K562 (cell line): ENCODE data around the gene MYO18A. TPM values are rescaled to one million over a fixed set of nuclear protein-coding genes. Genes with fewer than 3 reads are reported as not detected.

Source experiments
- ATAC-seq: fragments of 200-7000 bp; cut with Tn5 transposase; 3 replicates; pipeline ENCODE4 v1.9.1; 2020; ENCODE audit warnings: moderate library complexity
- Bru-seq: library from RNA; stranded (reverse); fragments of 400-500 nt; gene quantifications from one replicate; lab custom pipeline; 2021; lab: Mats Ljungman, UMichigan
- BruChase-seq, 2 experiments: library from RNA; stranded (reverse); fragments of 400-500 nt; gene quantifications; one replicate each; lab custom pipeline; 2021; lab: Mats Ljungman, UMichigan
- BruUV-seq: library from RNA; stranded (reverse); fragments of 400-500 nt; replicated peaks from 2 replicates; lab custom pipeline; 2021; lab: Mats Ljungman, UMichigan
- CTCF ChIA-PET: fragments of 300-600 bp; formaldehyde crosslinking; extraction: SDS; loops from one replicate; lab custom pipeline; 2021; ENCODE audit warnings: low intra/inter-chr PET ratio; lab: Yijun Ruan, JAX
- POLR2A ChIA-PET: fragments of 300-600, 350-650 bp; sonication (Branson Sonifier 250); formaldehyde crosslinking; extraction: SDS; loops from one replicate; lab custom pipeline; 2021; ENCODE audit warnings: antibody characterized with exemption, inconsistent platforms; lab: Yijun Ruan, JAX
- DNase-seq, 4 experiments: peaks; one replicate each; pipeline versions ENCODE4 v3.0.0 to v3.0.0-alpha.2; 2011 to 2018; ENCODE audit warnings: low spot score in 3 of 4, mixed read lengths in 3 of 4; ENCODE audit errors: extremely low read depth in 1 of 4
- FAIRE-seq: peaks from 2 replicates; lab custom pipeline; 2011; peaks lifted over from hg19 to GRCh38; lab: Jason Lieb, UNC
- H2AFZ ChIP-seq: 2 replicates; pipeline ENCODE4 v1.6.0; 2011; ENCODE audit warnings: low read depth, low read length, control low read depth, inconsistent platforms
- H3K27ac ChIP-seq: fragments of 200-600 bp; 3 replicates; pipeline ENCODE4 v1.8.0; 2011; ENCODE audit warnings: low read depth, mild to moderate bottlenecking, control low read depth, inconsistent platforms, low read length, moderate library complexity, mixed read lengths; ENCODE audit errors: extremely low read depth
- H3K27me3 ChIP-seq, 2 experiments: fragments of 300-600 bp in 1 of 2; 2 replicates in 1 of 2; 3 replicates in 1 of 2; pipeline versions ENCODE4 v1.6.0 to v1.8.0; 2011; ENCODE audit warnings: inconsistent platforms in 2 of 2, low read length in 2 of 2, mild to moderate bottlenecking in 1 of 2, mixed read lengths in 1 of 2, moderate library complexity in 1 of 2; ENCODE audit not compliant: control insufficient read depth in 2 of 2, insufficient read depth in 2 of 2
- H3K36me3 ChIP-seq: fragments of 300-600 bp; 3 replicates; pipeline ENCODE4 v1.8.0; 2011; ENCODE audit warnings: mild to moderate bottlenecking, low read length, inconsistent platforms; ENCODE audit not compliant: control insufficient read depth, insufficient read depth
- H3K4me1 ChIP-seq, 2 experiments: fragments of 200-600 bp in 1 of 2; replicated peaks in 1 of 2; 2 replicates in 1 of 2; 3 replicates in 1 of 2; pipeline versions ENCODE4 v1.5.1 to v1.8.0; 2011; ENCODE audit warnings: inconsistent platforms in 2 of 2, low read length in 2 of 2, mild to moderate bottlenecking in 1 of 2, mixed read lengths in 1 of 2, moderate library complexity in 1 of 2; ENCODE audit not compliant: control insufficient read depth in 2 of 2, insufficient read depth in 2 of 2
- H3K4me2 ChIP-seq: 2 replicates; pipeline ENCODE4 v1.6.1; 2011; ENCODE audit warnings: low read length, control low read depth, inconsistent platforms, mixed read lengths; ENCODE audit not compliant: insufficient read depth
- H3K4me3 ChIP-seq: fragments of 200-600 bp; sonication (generic), shearing (Covaris generic); 2 replicates; pipeline ENCODE4 v1.5.1; 2016; ENCODE audit warnings: control low read depth, inconsistent platforms
- H3K79me2 ChIP-seq: fragments of 200-600 bp; 3 replicates; pipeline ENCODE4 v1.8.0; 2011; ENCODE audit warnings: low read length, inconsistent platforms; ENCODE audit not compliant: control insufficient read depth, insufficient read depth
- H3K9ac ChIP-seq, 2 experiments: 2 replicates each; pipeline versions ENCODE4 v1.6.0 to v1.6.1; 2011; ENCODE audit warnings: low read depth in 2 of 2, low read length in 2 of 2, control low read depth in 1 of 2, inconsistent platforms in 1 of 2, mild to moderate bottlenecking in 1 of 2, mixed read lengths in 1 of 2; ENCODE audit not compliant: insufficient read depth in 1 of 2
- H3K9me1 ChIP-seq: one replicate; pipeline ENCODE4 v1.6.0; 2011; ENCODE audit warnings: inconsistent platforms, mild to moderate bottlenecking, low read length, moderate library complexity; ENCODE audit not compliant: control insufficient read depth, insufficient read depth
- H3K9me3 ChIP-seq: replicated peaks from 2 replicates; pipeline ENCODE4 v1.5.1; 2011; ENCODE audit warnings: low read depth, low read length, inconsistent platforms; ENCODE audit not compliant: control insufficient read depth, insufficient read depth
- H4K20me1 ChIP-seq: replicated peaks from 2 replicates; pipeline ENCODE4 v1.6.1; 2011; ENCODE audit warnings: low read length, inconsistent platforms, mixed read lengths; ENCODE audit not compliant: control insufficient read depth, insufficient read depth
- CBFA2T2 ChIP-seq: fragments of 450-650 bp; conservative IDR thresholded peaks from 2 replicates; pipeline ENCODE4 v1.6.1; 2017; ENCODE audit warnings: mild to moderate bottlenecking
- CXXC5 ChIP-seq: fragments of 250-450 bp; sonication (Bioruptor Pico); IDR thresholded peaks from 2 replicates; pipeline ENCODE4 v1.8.0; 2022; ENCODE audit warnings: inconsistent platforms, mild to moderate bottlenecking, moderate library complexity
- E2F6 ChIP-seq, 2 experiments: IDR thresholded peaks; 2 replicates each; pipeline ENCODE4 v1.6.1; 2011; ENCODE audit warnings: borderline replicate concordance in 1 of 2, control low read depth in 1 of 2, low read depth in 1 of 2, low read length in 1 of 2, mild to moderate bottlenecking in 1 of 2, mixed read lengths in 1 of 2, moderate library complexity in 1 of 2; ENCODE audit not compliant: insufficient read depth in 1 of 2, insufficient read length in 1 of 2, poor library complexity in 1 of 2, severe bottlenecking in 1 of 2; ENCODE audit errors: extremely low read depth in 1 of 2
- MAZ ChIP-seq, 2 experiments: fragments of 450-650 bp in 1 of 2; sonication (generic) in 1 of 2; formaldehyde crosslinking; IDR thresholded peaks in 1 of 2; conservative IDR thresholded peaks in 1 of 2; 2 replicates each; pipeline versions ENCODE4 v1.4.0 to v1.5.0; 2020; ENCODE audit warnings: mild to moderate bottlenecking in 1 of 2, missing genetic modification reagents in 1 of 2
- MTA2 ChIP-seq: fragments of 450-650 bp; IDR thresholded peaks from 2 replicates; pipeline ENCODE4 v1.6.1; 2016; ENCODE audit warnings: low read depth
- RBFOX2 ChIP-seq: fragments of 200-400 bp; formaldehyde crosslinking; IDR thresholded peaks from 2 replicates; pipeline ENCODE4 v1.6.1; 2017; ENCODE audit warnings: low read depth, mild to moderate bottlenecking, low read length, moderate library complexity
- RUNX1 ChIP-seq: sonication (generic); IDR thresholded peaks from 2 replicates; pipeline ENCODE4 v1.6.1; 2016; ENCODE audit warnings: antibody characterized with exemption, low read depth
- SIN3A ChIP-seq, 2 experiments: fragments of 150-350 bp in 1 of 2; IDR thresholded peaks; 2 replicates each; pipeline ENCODE4 v1.6.1; 2011 to 2016; ENCODE audit warnings: borderline replicate concordance in 2 of 2, low read depth in 2 of 2, low read length in 2 of 2, mild to moderate bottlenecking in 2 of 2, moderate library complexity in 2 of 2; ENCODE audit not compliant: control insufficient read depth in 1 of 2
- TCF15 ChIP-seq: fragments of 250-450 bp; sonication (Bioruptor Pico); IDR thresholded peaks from 2 replicates; pipeline ENCODE4 v1.8.0; 2022; ENCODE audit warnings: moderate library complexity, mild to moderate bottlenecking, inconsistent platforms
- ZNF282 ChIP-seq: sonication (generic); formaldehyde crosslinking; IDR thresholded peaks from 2 replicates; pipeline ENCODE4 v1.8.1; 2023; ENCODE audit warnings: missing genetic modification reagents
- ZZZ3 ChIP-seq: fragments of 450-650 bp; IDR thresholded peaks from 2 replicates; pipeline ENCODE4 v1.6.1; 2016; ENCODE audit warnings: antibody characterized with exemption, mild to moderate bottlenecking, moderate library complexity
- WGBS: fragments of 100-300 bp; shearing (Covaris generic); methylation state at CpG from one replicate; pipeline ENCODE4 v1.1.6; 2016; ENCODE audit warnings: low coverage, mixed read lengths; ENCODE audit not compliant: insufficient coverage; ENCODE audit errors: missing lambda C conversion rate; 5-methylcytosine and 5-hydroxymethylcytosine counted together
- in situ Hi-C: fragments of 300-500 bp; cut with MboI; formaldehyde crosslinking; loops from 4 replicates; pipeline ENCODE4 v1.15.0; 2018; ENCODE audit warnings: inconsistent platforms, mixed read lengths
- intact Hi-C: fragments of 100-400 bp; cut with micrococcal nuclease; formaldehyde crosslinking; loops from 2 replicates; pipeline ENCODE4 v1.14.2; 2022
- long read RNA-seq, 3 experiments: library from polyadenylated mRNA in 2 of 3; library from RNA in 1 of 3; unstranded in 2 of 3; stranded (forward) in 1 of 3; transcript quantifications; one replicate each; pipeline ENCODE4 v2.0.0, GENCODE V29; 2019 to 2022
- polyA minus RNA-seq, 3 experiments: library from RNA; depleted of rRNA, polyadenylated mRNA; stranded (reverse); fragments of >200 nt; gene quantifications; 2 replicates each; pipeline ENCODE4 v1.2.3, GENCODE V29; 2011
- polyA plus RNA-seq, 8 experiments: library from polyadenylated mRNA; depleted of rRNA in 4 of 8; stranded (reverse) in 5 of 8; unstranded in 3 of 8; fragments of >200 nt; fragmentation: Nextera tagmentation in 2 of 8; fragmentation: Illumina TruSeq in 1 of 8; extraction: Ambion mirVana in 2 of 8; extraction: Trizol in 1 of 8; gene quantifications; 2 replicates each; pipeline versions ENCODE4 v1.2.1 to v1.2.3, GENCODE V29; 2011 to 2014; ENCODE audit warnings: inconsistent platforms in 1 of 8, missing spikeins in 1 of 8
- total RNA-seq, 7 experiments: library from RNA; depleted of rRNA in 6 of 7; stranded (reverse); fragments of >200 nt in 6 of 7; fragmentation: Illumina TruSeq in 2 of 7; extraction: Trizol in 2 of 7; gene quantifications; 2 replicates each; pipeline versions ENCODE4 v1.2.1 to v1.2.3, GENCODE V29; 2011 to 2021; ENCODE audit warnings: low replicate concordance in 1 of 7

The MYO18A gene
- total RNA-seq (2011; cell fraction: chromatin; rRNA removed; ENCODE audit: low replicate concordance), result 148 and 349 TPM in 2 replicates
- 124 and 136 TPM in 2 replicates for total RNA-seq (2011; cell fraction: nucleolus; rRNA removed)
- 129 and 134 TPM in 2 replicates for total RNA-seq (2011; cell fraction: nucleoplasm; rRNA removed)
- total RNA-seq (2014; rRNA removed) (41.7 and 42.3 TPM in 2 replicates), total RNA-seq (2014; rRNA removed; fragmentation: Illumina TruSeq; extraction: Trizol) (10.4 and 16.4 TPM in 2 replicates), total RNA-seq (2015; rRNA removed; fragmentation: Illumina TruSeq; extraction: Trizol) (17.1 and 19.2 TPM in 2 replicates), total RNA-seq (2021) (51.8 and 65.4 TPM in 2 replicates), polyA plus RNA-seq (2011; rRNA removed) (8.1 and 10.7 TPM in 2 replicates), polyA plus RNA-seq (2014; fragmentation: Illumina TruSeq; extraction: Trizol) (34.4 and 39.1 TPM in 2 replicates), polyA plus RNA-seq (2014; fragmentation: Nextera tagmentation; extraction: Ambion mirVana) (1 to 10 TPM; 2.5 TPM), polyA plus RNA-seq (2014; rRNA removed) (20.4 and 32.3 TPM in 2 replicates), polyA minus RNA-seq (2011; rRNA and poly(A)+ RNA removed) (12.1 and 19.8 TPM in 2 replicates), Bru-seq, nascent RNA (percentile 65 among the genes with signal in this experiment), BruChase-seq, experiment 1, labeled RNA remaining after a 2-hour chase (percentile 61 among the genes with signal in this experiment), BruChase-seq, experiment 2, labeled RNA remaining after a 6-hour chase (percentile 66 among the genes with signal in this experiment)
- polyA plus RNA-seq (2011; cell fraction: cytosol; rRNA removed), result 7.3 and 9.5 TPM in 2 replicates
- polyA plus RNA-seq (2011; cell fraction: nucleus; rRNA removed), result 62.2 and 107 TPM in 2 replicates
- 31.3 and 34.9 TPM in 2 replicates for polyA plus RNA-seq (2012)
- 22.1 and 22.6 TPM in 2 replicates for polyA minus RNA-seq (2011; cell fraction: cytosol; rRNA and poly(A)+ RNA removed)
- polyA minus RNA-seq (2011; cell fraction: nucleus; rRNA and poly(A)+ RNA removed), result 40.4 and 54.3 TPM in 2 replicates
- long read RNA-seq, experiment 1, partial matches to known transcripts, result 96 of 108 reads
- long read RNA-seq, experiment 1, other reads (novel, unspliced or antisense), result 12 of 108 reads
- long read RNA-seq, experiment 2, partial matches to known transcripts, result 30 of 34 reads
- long read RNA-seq, experiment 2, other reads (novel, unspliced or antisense), result 4 of 34 reads
- long read RNA-seq, experiment 3, partial matches to known transcripts, result 2 of 3 reads
- long read RNA-seq, experiment 3, other reads (novel, unspliced or antisense), result 1 of 3 reads

- POLR2A ChIA-PET, result interaction anchor here (0.6 to 6.6 kb wide), 11 partner anchors 7 to 460 kb away, joined by 3 to 74 read pairs (median 3); partner anchors contain the start of gene RPL23A
- TF ChIP-seq SIN3A (IDR thresholded peaks at IDR 0.05; ENCODE audit: borderline replicate concordance in 2 of 2, control insufficient read depth in 1 of 2, low read depth in 2 of 2, low read length in 2 of 2) (0 out of 4 replicates have a peak, but pooled peaks of 1 of the 2 experiments have one; percentile 31), E2F6 (IDR thresholded peaks at IDR 0.05; ENCODE audit: borderline replicate concordance in 1 of 2, extremely low read depth in 1 of 2, insufficient read depth in 1 of 2, insufficient read length in 1 of 2, low read depth in 1 of 2, low read length in 1 of 2, poor library complexity in 1 of 2, severe bottlenecking in 1 of 2) (peak in 1 of 2 experiments; percentile 54), MTA2 (no peak), RBFOX2 (peak; percentile 53; the same call in 1 of the 2 replicates), ZZZ3 (no peak), TCF15 (no peak), MAZ (CRISPR knock-in tag; conservative IDR thresholded peaks at IDR 0.05 in 1 of 2, IDR thresholded peaks at IDR 0.05 in 1 of 2) (peak; percentile 74 to 81; a peak in 3 of 4 replicates), RUNX1 (no peak), CXXC5 (peak; percentile 86), ZNF282 (CRISPR knock-in tag) (0 out of 2 replicates have a peak, but pooled peaks have one; percentile 31), CBFA2T2 (no peak)
Observed at GRCh38 chr17:29180034-29180787, at the start of gene MYO18A. MYO18A (minus strand) TSS chr17:29180398; CDS start chr17:29166940, 13,458 bp downstream.

More at GRCh38 chr17:29180034-29180787, at the start of gene MYO18A:
- H2AFZ ChIP-seq, result peak within 1 kb of the TSS; percentile 95
- ATAC-seq, result peak; percentile 72
- peak within 1 kb of the TSS; percentile 49 for H3K4me3 ChIP-seq
- no peaks in the 10 kb centered on the region for H3K36me3 ChIP-seq
- peak within 1 kb of the TSS; percentile 96 for H3K4me2 ChIP-seq
- H4K20me1 ChIP-seq, result no peaks in the 10 kb centered on the region
- CTCF ChIA-PET, result interaction anchor here (0.7 to 1.6 kb wide), 4 partner anchors 31 to 122 kb away, joined by 3 to 5 read pairs (median 4); no protein-coding TSS in a partner anchor
- peak within 1 kb of the TSS; percentile 97 for H3K27ac ChIP-seq
- intact Hi-C loops, result no loop called here
- H3K9me3 ChIP-seq, result 0 out of 2 replicates have a peak, but pooled peaks cover 1% of the 10 kb centered on the region
- peaks cover 30 to 45% of the 10 kb centered on the region in 2 experiments for H3K4me1 ChIP-seq
- no peaks in the 10 kb centered on the region for H3K27me3 ChIP-seq
- 2% methylated on average over 19 of the region's 76 CpGs for WGBS
- H3K79me2 ChIP-seq, result peaks cover 44% of the 10 kb centered on the region
- BruUV-seq, result no TSS peak
- DNase-seq, result peak; percentile 81 to 86 (median 84)
- peak within 1 kb of the TSS; percentile 90 to 93 for H3K9ac ChIP-seq
- peak; percentile 71 for FAIRE-seq
- H3K9me1 ChIP-seq, result no peaks in the 10 kb centered on the region
- in situ Hi-C loops, result loop anchor here (5.0 kb wide), 1 partner anchor 33 kb away; no protein-coding TSS in a partner anchor
